ENCODE data around the gene IL4I1.

Gene IL4I1

DNA sequence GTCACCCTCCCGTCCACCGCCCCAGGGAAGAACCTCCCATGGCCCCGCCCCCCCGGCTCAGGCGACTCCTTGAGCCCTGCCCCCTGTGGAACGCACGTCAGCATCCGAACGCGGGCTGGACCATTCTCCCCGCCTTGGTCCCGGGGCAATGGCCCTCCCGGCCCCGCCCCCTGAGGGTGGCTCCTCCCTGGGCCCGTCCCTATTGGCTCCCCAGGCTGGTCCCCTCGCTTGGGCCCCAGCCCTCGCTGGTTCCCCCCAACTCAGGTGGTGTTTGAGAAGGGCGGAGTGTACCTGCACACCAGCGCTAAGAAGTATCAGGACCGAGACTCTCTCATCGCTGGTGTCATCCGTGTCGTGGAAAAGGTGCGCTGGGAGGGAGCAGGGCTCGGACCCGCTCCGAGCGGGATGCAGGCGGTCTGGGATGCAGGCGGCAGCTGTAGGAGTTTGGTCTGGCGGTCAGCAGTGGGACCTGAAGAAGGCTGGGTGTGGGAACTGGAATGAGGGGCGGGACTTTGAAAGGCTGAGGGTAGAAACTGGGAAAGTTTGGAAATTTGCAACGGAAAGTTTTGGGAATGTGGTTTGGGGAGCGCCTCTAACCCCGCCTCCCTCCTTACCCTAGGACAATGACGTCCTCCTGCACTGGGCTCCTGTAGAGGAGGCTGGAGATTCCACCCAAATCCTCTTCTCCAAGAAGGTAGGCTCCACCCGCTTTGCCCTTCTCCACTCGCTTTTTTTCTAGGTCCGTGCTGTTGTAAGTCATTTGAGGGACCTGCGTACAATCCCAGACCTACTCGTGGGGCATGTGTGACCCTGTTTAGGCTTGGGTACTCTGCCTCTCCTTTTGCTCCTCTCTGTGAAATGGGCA is 18.6 kb downstream of the IL4I1 start:
- DNase-seq, result peak; percentile 97 to 99 (median 98)

DNA sequence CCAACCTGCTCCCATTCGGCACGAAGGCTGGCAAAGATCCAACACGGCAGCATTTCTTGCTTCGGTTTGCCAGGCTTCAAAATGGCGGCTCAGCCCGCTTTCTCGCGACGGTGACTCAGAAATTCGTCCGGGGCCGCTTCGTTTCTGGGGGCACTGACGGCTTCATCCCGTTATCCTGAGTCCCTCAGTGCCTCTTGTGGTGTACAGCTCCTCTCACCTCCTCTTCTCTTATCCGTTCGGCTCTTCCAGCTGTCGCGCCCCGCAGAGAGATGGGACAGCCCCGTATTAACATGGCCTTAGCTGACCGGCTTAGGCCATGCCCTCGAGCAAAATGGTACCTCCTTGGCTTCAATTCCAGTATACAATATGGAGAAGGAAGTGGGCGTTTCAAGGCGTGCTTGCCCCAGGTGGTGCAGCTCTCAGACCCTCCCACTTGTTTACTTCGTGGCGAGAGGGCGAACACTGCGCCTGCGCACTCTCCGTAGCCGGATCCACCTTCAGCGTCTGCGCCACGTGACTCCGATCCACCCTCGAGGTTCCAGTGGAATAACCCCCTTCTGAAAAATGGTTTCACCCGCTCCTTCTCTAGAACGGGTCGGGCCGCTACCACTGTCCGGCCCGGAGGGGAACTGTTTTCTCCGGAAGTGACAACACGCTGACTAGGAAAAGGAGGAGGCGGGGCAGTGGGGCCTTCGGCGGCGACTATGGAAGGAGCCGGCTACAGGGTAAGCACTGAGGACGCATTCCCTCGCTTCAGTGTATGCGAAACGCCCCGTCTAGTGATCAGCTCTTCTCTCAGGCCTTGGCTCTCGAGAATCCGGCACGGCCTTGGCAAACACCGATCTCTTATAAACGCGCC is 19.4 kb downstream of the IL4I1 start, which contains the start of the genes AKT1S1 and TBC1D17:
Gene AKT1S1 (minus strand): TSS at position 336 of the 859 bp plus-strand sequence. CDS start 4,060 bp downstream, outside the sequence.
Gene TBC1D17 (plus strand): TSS at position 683 of the 859 bp plus-strand sequence. CDS start 22 bp downstream, at position 705.
- DNase-seq, result peak; percentile 99 to 100 (median 100)

DNA sequence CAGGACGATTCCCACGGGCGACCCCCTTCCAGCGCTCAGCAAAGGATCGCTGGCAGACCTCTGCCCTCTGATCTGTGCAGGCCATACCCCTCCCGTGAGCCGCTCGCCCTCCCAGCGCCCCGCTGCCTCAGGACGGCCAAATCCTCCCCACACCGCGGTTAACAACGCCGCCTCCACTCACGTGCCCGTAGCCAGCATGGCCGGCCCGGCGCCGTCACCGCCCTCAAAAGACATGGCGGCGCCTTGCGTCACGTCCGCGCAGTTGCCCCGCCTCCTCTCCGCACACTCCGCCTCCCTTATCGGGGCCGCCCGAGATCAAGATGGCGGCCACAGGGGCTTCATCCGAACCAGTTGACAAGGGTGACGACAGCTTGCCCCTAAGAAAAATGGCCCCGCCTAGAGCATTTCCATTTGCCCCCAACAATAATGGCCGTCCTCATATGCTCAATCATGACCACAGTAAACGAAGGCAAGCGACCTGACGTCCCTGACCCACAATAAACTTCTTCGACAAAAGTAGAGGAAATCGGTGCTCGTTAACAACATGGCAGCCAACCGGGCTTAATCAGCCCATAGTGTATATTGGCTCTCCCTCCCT is 20.2 kb downstream of the IL4I1 start:
- peak; percentile 97 to 100 (median 99) for DNase-seq

DNA sequence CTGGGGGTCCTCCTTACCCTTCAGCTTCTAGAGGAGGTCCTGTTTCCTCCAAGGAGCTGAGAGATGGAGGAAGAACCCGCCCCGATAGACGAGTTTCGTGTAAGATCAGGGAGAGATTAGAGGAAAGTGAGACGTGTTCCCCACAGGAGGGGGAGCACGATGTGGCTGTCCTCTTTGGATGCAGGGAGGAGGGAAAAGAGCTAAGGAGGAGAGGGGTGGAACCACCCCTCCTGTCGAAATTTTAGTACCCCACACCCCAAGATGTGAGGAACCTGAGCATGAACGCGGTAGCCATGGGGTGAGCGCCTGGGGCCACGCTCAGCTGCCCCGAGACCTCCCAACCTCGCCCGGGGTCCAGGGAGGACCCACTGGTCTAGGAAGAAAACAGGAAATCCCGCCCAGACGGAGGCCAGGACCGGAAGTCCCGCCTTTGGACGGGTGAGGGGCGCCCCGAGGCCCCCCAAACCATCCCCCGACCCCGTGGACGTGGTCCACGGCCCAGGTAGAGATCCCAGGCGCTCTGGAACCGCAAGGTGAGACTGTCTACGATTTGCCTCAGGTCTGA is 20.7 kb downstream of the IL4I1 start:
- DNase-seq, result peak in 5 of 6 experiments; percentile 29 to 74 (median 60)

DNA sequence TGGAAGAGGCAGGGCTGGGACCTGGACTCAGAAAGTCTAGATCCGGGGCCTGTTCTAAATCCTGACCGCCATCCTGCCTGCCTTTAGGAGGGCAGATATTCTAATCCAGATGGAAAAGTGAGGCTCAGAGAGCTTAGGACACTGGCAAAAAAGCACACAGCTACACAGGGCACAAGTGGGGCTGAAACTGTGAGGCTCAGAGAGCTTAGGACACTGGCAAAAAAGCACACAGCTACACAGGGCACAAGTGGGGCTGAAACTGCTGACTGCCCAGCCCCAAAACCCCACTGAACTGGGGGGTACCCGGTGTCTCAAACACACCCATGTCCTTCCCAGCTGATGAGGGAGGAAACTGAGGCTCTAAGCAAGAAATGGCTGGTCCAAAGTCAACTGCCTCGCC is 21.5 kb downstream of the IL4I1 start:
- DNase-seq, result no peak

DNA sequence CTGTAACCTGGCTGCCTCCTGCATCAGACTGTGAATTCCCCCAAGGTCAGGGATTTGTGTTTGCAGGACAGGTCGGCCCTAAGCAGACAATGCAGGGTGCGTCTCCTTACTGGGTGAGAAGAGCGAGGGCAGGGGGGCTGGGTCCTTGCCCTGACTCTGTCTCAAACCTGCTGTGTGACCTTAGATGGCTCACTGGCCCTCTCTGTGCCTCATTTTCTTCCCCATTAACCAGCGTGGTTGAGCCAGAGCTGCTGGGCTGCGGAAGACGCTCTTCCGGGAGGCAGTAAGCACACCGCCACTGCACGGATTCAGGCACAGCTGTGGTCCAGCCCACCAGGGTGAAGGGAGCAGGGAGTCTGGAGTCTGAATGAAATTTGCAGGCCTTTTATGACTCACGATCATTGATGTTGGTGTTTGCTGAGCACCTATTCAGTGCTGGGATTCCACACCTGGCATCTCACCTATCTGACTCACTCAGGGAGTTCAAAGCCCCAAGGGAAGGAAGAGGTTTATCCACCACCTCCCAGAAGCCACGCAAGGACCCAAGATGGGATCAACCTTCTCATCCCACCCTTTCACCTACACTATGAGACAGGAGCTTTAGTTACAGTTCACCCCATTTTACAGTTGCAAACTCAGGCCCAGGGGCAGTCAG is 22.1 kb downstream of the IL4I1 start:
- DNase-seq, result no peak

DNA sequence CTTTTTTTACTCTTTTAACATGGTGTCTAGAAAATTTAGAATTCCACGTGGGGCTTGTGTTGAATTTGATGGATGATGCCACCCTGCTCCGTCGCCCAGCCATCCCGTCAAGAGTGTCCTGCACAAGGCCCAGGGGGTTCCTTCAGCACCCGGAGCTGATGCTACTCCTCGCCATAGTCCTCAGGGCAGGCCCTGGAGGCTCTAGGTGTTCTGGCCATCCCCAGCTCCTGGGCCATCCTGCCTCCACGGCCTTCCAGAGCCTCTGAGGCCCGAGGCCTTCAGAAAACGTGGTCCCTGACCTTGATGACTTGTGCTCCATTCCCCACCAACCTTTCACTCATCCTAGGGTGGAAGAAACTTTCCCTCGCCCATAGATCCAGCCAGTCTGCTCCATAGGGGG is 22.9 kb downstream of the IL4I1 start:
- DNase-seq, result no peak

DNA sequence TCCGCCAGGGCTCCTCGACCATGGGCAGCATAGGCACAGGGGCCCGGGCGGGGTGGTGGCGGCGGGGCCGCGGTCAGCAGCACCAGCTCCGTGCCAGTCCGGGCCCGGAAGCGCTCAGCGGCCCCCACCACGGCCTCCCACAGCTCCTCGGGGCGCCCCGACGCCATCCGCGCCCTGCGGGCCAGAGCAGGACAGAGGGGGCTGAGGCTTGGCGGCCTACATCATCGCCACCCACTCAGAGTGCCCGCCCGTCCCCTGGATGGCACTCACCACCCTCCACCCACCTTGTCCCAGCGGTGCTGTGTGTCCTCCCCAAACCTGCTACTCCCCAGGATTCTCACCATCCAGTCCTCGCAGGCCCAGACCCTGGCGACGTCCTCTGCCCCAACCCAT is 23.6 kb downstream of the IL4I1 start:
- DNase-seq, result no peak

DNA sequence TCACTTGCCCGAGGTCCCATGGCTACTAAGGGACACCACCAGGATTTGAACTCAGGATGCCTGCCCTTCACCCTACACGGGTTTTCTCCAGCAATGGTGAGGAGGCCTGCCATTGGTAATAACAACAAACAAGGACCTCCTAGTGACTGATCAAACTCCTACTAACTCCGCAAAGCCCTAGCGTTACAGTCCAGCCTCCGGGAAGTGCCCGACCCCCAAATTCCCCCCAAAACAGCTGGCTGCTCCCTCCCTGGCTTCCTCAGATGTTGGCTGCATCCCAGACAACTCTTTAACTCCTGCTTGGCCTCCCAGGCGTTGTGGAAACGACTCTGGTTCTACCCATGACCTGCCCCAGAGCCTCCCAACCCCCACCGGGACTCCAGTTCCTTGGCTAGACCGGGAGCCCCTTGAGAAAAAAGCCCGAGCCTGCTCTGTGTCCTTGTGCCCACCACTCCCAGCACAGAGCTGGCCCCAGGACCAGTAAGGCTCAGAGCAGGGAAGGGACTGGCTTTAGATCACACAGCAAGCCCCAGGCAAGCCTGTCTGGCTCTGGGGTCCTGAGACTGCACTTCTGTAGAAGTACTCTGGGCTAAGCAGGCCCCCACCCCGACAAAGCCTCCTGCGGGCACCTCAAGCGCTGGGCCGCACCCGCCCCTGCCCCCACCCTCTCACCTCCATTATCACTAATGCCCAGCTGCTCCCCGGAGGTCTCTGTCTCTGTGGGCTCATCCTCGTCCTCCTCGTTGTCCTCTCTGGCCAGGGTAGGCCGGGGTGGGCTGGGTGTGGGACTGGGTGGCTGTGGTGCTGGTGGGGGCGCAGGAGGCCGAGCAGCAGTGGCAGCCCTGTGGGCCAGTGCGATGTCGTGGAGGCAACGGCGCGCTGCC is 24.2 kb downstream of the IL4I1 start:
- no peak for DNase-seq

DNA sequence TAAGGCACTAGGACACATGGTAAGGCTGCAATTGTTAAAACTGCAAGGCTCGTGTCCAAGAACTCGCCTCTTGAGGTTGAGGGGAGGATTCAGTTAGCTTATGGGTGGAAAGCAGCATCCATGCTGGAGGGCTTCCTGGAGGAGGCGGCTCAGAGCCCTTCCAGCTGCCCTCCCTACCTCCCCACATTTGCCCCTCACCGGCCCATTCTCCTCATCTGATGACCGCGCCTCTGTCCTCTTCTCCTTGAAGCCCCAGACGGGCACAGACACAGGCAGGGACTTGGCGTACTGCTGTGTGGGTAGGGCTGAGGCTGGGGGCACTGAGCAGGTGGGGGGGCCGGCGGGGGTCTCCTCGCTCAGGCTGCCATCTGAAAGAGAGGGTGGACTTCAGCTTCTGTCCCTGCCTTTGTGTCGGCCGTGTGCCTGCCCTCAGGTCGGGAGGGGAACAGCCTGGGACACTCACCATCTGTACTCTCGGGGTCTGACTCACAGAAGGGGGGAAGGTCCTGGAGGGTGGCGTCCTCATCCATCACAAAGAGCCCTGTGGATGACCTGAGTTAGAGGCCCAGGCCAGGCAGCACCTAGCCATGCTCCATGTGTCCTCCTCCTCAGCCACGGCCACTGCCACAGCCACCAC is 25.2 kb downstream of the IL4I1 start:
- no peak for DNase-seq

DNA sequence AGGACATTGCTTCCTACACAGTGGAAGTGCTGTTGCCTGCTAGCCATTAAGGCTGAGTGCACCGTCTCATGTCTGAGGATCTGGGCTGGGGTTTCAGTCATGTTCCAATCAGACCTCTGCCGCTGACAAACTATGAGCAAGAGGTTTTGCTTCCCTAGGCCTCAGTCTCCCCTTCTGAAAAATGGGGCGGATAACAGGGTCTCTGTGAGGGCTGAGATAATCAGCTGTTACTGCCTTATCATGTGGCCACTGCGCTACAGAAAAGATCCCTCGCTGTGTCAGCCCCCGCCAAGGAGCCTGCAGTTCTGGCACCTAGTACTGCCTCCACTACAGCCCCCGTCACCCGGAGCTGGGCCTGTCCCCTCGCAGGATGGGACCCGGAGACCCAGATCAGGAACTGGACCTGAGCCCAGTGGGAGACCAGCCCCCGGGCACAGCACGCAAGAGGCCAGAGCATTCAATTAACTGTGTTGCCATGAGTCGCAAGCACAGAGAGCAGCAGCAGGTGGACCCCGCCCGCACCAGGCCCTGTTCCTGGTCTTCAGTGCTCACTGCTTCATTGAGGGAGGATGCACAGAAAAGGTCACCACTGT is 26.3 kb downstream of the IL4I1 start:
- no peak for DNase-seq

DNA sequence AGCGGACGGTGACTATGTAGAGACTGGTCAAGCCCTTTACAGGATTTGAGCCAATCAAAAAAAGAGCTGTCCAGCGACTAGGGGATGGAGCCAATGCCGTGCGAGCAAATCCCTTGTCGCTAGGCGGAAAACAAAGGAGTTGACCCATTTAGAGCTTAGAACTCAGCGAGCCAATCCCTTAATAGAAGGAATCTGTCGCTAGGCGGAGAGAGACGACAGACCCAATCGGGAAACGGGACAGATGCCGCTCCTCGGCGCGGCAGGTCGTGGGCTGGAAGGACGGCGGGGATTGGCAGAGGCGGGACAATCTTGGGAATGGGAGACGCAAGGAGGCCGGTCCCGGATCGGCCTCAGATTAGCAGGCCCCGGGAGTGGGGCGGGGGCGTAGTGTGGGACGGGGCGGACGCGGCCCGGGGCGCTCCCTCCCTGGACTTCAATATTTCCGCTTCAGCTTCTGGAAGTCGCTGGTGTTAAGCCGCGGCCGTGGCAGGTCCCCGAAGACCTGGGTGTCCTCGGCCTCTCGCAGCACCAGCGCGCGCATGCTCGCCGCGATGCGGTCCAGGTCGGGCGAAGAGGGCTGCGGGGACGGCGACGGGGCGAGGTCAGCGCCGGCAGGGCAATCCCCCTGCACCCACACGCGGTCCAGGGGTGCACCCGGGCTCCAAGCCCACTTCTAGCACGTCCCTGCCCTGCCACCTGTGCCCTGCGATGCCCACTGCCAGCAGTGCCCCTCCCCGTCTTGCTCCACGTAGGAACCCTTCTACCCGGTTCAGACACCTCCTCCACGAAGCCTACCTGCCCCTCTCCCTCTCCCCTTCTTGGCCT is 27.0 kb downstream of the IL4I1 start:
- peak; percentile 83 to 89 (median 88) for DNase-seq

DNA sequence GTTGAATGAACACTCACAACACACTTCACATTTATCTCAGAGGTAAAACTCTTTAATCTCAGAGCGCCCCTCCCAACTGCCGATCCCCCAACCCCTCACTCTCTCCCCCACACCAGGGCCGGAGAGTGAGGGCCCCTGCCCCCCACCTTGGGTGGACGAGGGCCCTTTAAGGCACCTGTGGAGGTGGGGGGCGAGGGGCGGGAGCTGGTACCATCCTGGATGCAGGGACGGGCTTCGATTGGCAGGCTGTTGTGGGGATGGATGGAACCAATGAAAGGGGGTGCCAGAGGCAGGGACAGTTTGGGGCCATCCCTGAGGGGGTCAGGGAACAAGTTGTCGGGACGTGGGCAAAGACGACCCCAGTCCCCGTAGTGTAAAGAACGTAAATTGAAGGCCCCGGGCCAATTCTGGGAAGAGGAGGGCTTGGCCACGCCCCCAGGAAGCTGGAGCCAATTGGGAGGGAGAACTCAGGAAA is 27.6 kb downstream of the IL4I1 start:
- DNase-seq, result no peak

DNA sequence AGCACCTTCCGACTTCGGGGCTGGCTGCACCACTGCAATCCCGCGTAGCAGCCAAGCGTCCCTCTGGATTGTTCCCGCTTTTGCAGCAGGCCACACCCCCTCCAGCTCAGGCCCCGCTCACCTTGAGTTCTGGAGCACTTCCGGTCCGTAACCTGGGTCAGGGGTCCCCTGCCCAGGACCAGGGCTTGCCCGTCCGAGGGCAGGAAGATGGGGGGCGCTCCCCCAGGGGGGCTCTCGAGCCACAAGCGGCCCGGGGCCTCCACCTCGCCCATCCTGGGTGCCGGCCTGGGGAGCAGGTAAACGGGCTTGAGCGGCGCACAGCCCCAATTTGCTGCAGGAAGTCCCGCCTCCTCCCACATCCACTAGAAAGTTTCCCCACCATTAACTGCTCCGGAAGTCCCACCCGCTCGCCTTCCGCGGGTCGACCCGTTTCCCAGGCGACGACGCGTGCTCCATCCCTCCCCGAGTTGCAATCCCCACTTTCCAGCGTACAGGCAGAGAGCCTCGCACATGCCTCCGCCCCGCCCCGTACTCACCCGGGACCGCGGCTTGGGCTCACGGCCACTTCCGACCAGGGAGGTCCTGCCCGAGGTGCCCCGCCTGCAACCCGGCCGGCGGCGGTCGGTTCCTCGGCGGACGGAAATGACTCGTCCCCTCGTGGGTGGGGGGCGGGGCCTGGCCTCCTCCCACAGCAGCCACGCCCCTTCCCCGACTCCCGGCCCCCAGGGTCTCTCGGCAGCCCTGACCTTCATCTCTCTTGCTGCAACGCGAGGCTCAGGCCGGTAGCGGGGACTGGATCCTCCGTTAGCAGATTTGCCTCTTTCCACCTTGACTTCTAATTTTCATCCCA is 29.5 kb downstream of the IL4I1 start, which contains the start of gene PNKP:
Gene PNKP (minus strand): TSS at position 644 of the 850 bp plus-strand sequence. CDS start 372 bp downstream, at position 272.
- DNase-seq, result peak; percentile 78 to 91 (median 85)

DNA sequence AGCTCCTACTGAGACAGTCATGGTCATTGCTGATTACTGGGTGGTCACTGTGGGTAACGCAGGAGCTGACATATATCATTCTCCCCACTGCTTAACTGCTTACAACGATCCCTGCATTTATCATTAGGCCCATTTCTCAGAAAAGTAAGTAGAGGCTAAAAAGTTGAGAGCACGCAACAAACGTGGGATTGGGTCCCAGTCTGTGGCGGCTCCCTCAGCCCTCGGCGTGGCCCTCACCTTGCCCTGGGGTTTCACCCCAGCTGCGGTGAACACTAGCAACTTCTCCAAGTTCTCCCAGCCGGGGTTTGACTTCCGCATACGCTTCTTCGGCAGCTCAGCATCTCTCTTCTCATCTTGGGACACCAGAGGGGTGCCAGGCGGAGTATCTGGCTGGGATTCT is 31.8 kb downstream of the IL4I1 start:
- no peak for DNase-seq

DNA sequence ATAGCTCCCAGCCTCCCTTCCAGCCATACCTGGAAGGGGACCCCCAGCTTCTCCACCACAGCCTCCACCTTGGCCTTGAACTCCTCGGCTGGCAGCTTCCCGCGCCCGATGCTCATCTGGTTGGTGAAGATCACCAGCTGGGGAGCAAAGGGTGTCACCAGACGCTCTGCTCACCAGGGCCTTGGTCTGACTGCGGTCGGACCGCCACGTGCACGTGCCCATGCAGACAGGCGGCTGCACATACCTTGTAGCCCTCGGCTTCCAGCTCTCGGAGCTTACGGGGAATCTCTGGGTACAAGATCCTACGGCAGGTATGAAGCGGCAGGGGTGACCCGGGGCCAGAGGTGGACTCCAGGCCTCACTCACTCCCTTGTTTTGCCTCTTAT is 32.8 kb downstream of the IL4I1 start:
- no peak for DNase-seq

DNA sequence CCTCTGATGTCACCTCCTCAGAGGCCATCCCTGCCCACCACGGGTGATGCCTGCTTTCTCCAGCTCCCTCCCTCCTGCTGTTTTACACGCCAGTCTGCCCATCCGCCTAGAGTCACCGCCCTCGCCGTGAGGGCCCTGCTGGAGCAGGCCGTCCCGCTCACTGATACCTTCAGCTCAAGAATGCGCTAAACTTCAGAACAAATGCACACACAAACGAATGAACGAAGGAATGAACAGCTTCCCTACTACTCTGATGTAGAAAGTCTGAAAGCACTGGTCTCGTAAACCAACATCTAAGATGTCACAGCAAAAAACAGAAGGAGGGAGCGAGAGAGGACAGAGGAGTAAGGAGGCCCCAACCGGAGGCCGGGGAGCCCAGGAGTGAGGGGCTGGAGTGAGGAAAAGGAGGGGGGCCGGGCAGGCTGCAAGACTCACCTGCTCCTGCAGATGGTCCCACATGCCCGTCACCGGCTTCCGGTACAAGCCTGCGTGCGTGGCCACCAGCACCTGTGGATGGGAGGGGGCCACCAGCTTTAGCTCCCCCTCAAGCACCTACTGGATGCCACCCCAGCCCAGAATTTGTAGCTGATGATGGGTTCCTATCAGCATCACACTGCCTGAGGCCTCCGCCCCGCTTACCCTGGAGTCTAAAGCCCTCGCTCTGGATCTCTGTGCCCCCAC is 33.3 kb downstream of the IL4I1 start:
- no peak for DNase-seq

Measured in stimulated activated naive CD4-positive, alpha-beta T cell (primary cell).